ENCODE measurements around the gene LRRC8B. TPM values are rescaled to one million over a fixed set of nuclear protein-coding genes. Genes with fewer than 3 reads are reported as not detected.

Gene LRRC8B
- total and polyA plus RNA-seq, 2 donors (not counting 1 experiment from before 2014, with no cell fraction given): 0.83 to 2.8 TPM

GRCh38 chr1:89615676-89616598 is 91.3 kb downstream of the LRRC8B start:
- no peak for DNase-seq (ENCODE audit: low read depth in 2 of 2)

GRCh38 chr1:89616844-89617627 is 92.4 kb downstream of the LRRC8B start:
- H3K79me2 ChIP-seq (ENCODE audit: control insufficient read depth, insufficient read depth, low read length): no peaks in the 10 kb centered on the region

More at GRCh38 chr1:89615676-89616598, 91.3 kb downstream of the LRRC8B start:
- Histone ChIP-seq H3K4me1 (ENCODE audit: control insufficient read depth, extremely low read depth, insufficient read depth, low read length) (no peaks in the 10 kb centered on the region), H4K20me1 (ENCODE audit: control insufficient read depth, extremely low read depth, insufficient read depth, low read length) (no peaks in the 10 kb centered on the region), H3K27ac (ENCODE audit: insufficient read depth, low read length) (no peak overlapping the region), H3K9me3 (ENCODE audit: control insufficient read depth, insufficient read depth, low read depth, low read length) (no peaks in the 10 kb centered on the region), H2AFZ (ENCODE audit: low read length) (no peak overlapping the region), H3K9ac (ENCODE audit: insufficient read depth, low read length) (no peak overlapping the region), H3K79me2 (ENCODE audit: control insufficient read depth, insufficient read depth, low read length) (no peaks in the 10 kb centered on the region), H3K4me2 (ENCODE audit: extremely low read depth, insufficient read depth, low read length) (no peak overlapping the region), H3K36me3 (ENCODE audit: control insufficient read depth, insufficient read depth, low read length) (no peaks in the 10 kb centered on the region), H3K4me3 (replicated peaks in 1 of 4; ENCODE audit: control extremely low read depth in 1 of 4, insufficient read depth in 1 of 4, low read depth in 3 of 4, low read length in 4 of 4) (no peak overlapping the region), H3K27me3 (ENCODE audit: control insufficient read depth, insufficient read depth, low read length) (no peaks in the 10 kb centered on the region)
- TF ChIP-seq CTCF (conservative IDR thresholded peaks at IDR 0.05 in 1 of 2, IDR thresholded peaks at IDR 0.05 in 1 of 2; ENCODE audit: low read depth in 1 of 2, low read length in 2 of 2) (peak; percentile 6 to 31), EZH2 (IDR thresholded peaks at IDR 0.05; ENCODE audit: low read length, missing control alignments) (no peak)

More at GRCh38 chr1:89616844-89617627, 92.4 kb downstream of the LRRC8B start:
- Histone ChIP-seq H3K36me3 (ENCODE audit: control insufficient read depth, insufficient read depth, low read length) (no peaks in the 10 kb centered on the region), H3K4me2 (ENCODE audit: extremely low read depth, insufficient read depth, low read length) (no peak overlapping the region), H3K27me3 (ENCODE audit: control insufficient read depth, insufficient read depth, low read length) (no peaks in the 10 kb centered on the region), H3K9ac (ENCODE audit: insufficient read depth, low read length) (no peak overlapping the region), H3K27ac (ENCODE audit: insufficient read depth, low read length) (no peak overlapping the region), H3K4me1 (ENCODE audit: control insufficient read depth, extremely low read depth, insufficient read depth, low read length) (no peaks in the 10 kb centered on the region), H3K9me3 (ENCODE audit: control insufficient read depth, insufficient read depth, low read depth, low read length) (no peaks in the 10 kb centered on the region), H4K20me1 (ENCODE audit: control insufficient read depth, extremely low read depth, insufficient read depth, low read length) (no peaks in the 10 kb centered on the region), H3K4me3 (replicated peaks in 1 of 4; ENCODE audit: control extremely low read depth in 1 of 4, insufficient read depth in 1 of 4, low read depth in 3 of 4, low read length in 4 of 4) (no peak overlapping the region), H2AFZ (ENCODE audit: low read length) (no peak overlapping the region)
- no peak for TF ChIP-seq EZH2 (IDR thresholded peaks at IDR 0.05; ENCODE audit: low read length, missing control alignments)
- no peak for TF ChIP-seq CTCF (conservative IDR thresholded peaks at IDR 0.05 in 1 of 2, IDR thresholded peaks at IDR 0.05 in 1 of 2; ENCODE audit: low read depth in 1 of 2, low read length in 2 of 2)
- DNase-seq (ENCODE audit: low read depth in 2 of 2): peak in 1 of 2 donors; percentile 45

Data from fibroblast of lung (primary cell).